Esophagus muscularis mucosa (tissue), 4 donors: ENCODE data around the gene ZNF319.

Experiments used
- CTCF ChIP-seq, 3 experiments: fragments of 200-600 bp in 2 of 3; fragments of 450-650 bp in 1 of 3; sonication (generic) in 2 of 3; IDR thresholded peaks; one replicate each; pipeline ENCODE4 v1.5.1; 2017 to 2019; ENCODE audit warnings: antibody characterized with exemption in 3 of 3, mild to moderate bottlenecking in 2 of 3, moderate library complexity in 1 of 3
- EP300 ChIP-seq: sonication (generic); formaldehyde crosslinking; IDR thresholded peaks from one replicate; pipeline ENCODE4 v1.6.1; 2017; ENCODE audit warnings: antibody characterized with exemption
- POLR2AphosphoS5 ChIP-seq, 2 donors: sonication (generic); formaldehyde crosslinking; IDR thresholded peaks; one replicate each; pipeline ENCODE4 v1.6.1; 2017; ENCODE audit warnings: antibody characterized with exemption in 2 of 2

GRCh38 chr16:57982385-57982784 is 18.1 kb downstream of the ZNF319 start:
- TF ChIP-seq POLR2AphosphoS5 (IDR thresholded peaks at IDR 0.05): no peak
- no peak for TF ChIP-seq CTCF (IDR thresholded peaks at IDR 0.05)
- no peak for TF ChIP-seq EP300
